ENCODE measurements around the gene MAP4. TPM values are rescaled to one million over a fixed set of nuclear protein-coding genes. Genes with fewer than 3 reads are reported as not detected.
A peak's percentile ranks its signal among the peaks of the same experiment; 100 is the strongest.

MAP4 gene
- total and polyA plus RNA-seq, 8 donors: 34.5 to 127 (median 72.2) TPM

- intact Hi-C loops (cut with DNase I): no loop called here
- H3K9me3 ChIP-seq: no peaks in the 10 kb centered on the region
- H3K36me3 ChIP-seq: peaks cover 0 to 19% (median 7%) of the 10 kb centered on the region in 3 donors
- FAIRE-seq (no peak), ATAC-seq (no peak), DNase-seq (no peak)
- TF ChIP-seq, protein P1, sequence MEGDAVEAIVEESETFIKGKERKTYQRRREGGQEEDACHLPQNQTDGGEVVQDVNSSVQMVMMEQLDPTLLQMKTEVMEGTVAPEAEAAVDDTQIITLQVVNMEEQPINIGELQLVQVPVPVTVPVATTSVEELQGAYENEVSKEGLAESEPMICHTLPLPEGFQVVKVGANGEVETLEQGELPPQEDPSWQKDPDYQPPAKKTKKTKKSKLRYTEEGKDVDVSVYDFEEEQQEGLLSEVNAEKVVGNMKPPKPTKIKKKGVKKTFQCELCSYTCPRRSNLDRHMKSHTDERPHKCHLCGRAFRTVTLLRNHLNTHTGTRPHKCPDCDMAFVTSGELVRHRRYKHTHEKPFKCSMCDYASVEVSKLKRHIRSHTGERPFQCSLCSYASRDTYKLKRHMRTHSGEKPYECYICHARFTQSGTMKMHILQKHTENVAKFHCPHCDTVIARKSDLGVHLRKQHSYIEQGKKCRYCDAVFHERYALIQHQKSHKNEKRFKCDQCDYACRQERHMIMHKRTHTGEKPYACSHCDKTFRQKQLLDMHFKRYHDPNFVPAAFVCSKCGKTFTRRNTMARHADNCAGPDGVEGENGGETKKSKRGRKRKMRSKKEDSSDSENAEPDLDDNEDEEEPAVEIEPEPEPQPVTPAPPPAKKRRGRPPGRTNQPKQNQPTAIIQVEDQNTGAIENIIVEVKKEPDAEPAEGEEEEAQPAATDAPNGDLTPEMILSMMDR (IDR thresholded peaks at IDR 0.05): no peak
- no peaks in the 10 kb centered on the region for H3K4me1 ChIP-seq
- H3K4me3 ChIP-seq: no peak overlapping the region
- H3K27ac ChIP-seq: no peak overlapping the region
- WGBS, 2 donors: 79 to 87% methylated on average over 8 of the region's 8 CpGs
- no peaks in the 10 kb centered on the region for H3K27me3 ChIP-seq
Observed at GRCh38 chr3:47813551-47814177, 202.6 kb downstream of the MAP4 start.

- Histone ChIP-seq H3K36me3 (no peaks in the 10 kb centered on the region), H3K27me3 (no peaks in the 10 kb centered on the region), H3K4me3 (no peak overlapping the region), H3K4me1 (peaks cover 0 to 3% (median 0%) of the 10 kb centered on the region in 3 donors), H3K9me3 (no peaks in the 10 kb centered on the region), H3K27ac (no peak overlapping the region)
- intact Hi-C loops (cut with DNase I): no loop called here
- DNase-seq: no peak
- no peak for ATAC-seq
- WGBS, 2 donors: 91 to 96% methylated on average over 1 of the region's 1 CpG
- FAIRE-seq: no peak
- TF ChIP-seq, protein P1 (IDR thresholded peaks at IDR 0.05): no peak
Observed at GRCh38 chr3:47804577-47804976, 211.6 kb downstream of the MAP4 start.

DNA sequence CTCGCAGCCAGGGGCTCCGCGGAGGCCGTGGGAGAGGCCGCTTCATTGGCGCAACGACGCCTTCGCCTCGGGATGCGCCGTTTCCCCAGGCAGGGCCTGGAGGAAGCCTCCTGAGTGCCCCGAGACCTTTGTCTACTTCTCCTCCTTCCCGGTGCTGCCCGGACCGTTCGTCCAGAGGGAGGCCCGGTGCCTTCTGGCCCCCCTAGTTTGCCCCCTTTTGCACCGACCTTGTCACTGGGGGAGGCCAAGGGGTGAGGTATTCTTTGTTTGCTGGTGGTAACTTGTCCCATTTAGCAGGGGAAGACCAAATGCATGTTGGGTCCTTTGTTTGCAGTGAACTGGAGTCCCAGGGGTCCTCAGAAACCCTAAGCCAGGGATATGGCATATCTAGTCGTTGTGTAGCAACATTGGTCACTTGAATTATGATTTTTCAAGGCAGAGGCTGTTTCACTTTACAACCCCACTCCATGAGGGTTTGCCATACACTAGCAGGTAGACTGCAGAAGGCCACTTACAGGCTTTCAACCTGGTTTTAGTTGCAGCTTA is 212.7 kb downstream of the MAP4 start:
- TF ChIP-seq, protein P1 (IDR thresholded peaks at IDR 0.05): no peak
- no peaks in the 10 kb centered on the region for H3K9me3 ChIP-seq
- no peak for ATAC-seq
- WGBS, 2 donors: 0 to 1% methylated on average over 17 to 20 of the region's 20 CpGs
- H3K4me3 ChIP-seq: peak overlapping the region; percentile 64 to 90 (median 76)
- FAIRE-seq: no peak
- no peak for DNase-seq
- H3K36me3 ChIP-seq: no peaks in the 10 kb centered on the region
- peak overlapping the region; percentile 78 to 95 (median 89) for H3K27ac ChIP-seq
- intact Hi-C loops (cut with DNase I): no loop called here
- H3K4me1 ChIP-seq: peaks cover 0 to 3% (median 0%) of the 10 kb centered on the region in 3 donors
- H3K27me3 ChIP-seq: no peaks in the 10 kb centered on the region

DNA sequence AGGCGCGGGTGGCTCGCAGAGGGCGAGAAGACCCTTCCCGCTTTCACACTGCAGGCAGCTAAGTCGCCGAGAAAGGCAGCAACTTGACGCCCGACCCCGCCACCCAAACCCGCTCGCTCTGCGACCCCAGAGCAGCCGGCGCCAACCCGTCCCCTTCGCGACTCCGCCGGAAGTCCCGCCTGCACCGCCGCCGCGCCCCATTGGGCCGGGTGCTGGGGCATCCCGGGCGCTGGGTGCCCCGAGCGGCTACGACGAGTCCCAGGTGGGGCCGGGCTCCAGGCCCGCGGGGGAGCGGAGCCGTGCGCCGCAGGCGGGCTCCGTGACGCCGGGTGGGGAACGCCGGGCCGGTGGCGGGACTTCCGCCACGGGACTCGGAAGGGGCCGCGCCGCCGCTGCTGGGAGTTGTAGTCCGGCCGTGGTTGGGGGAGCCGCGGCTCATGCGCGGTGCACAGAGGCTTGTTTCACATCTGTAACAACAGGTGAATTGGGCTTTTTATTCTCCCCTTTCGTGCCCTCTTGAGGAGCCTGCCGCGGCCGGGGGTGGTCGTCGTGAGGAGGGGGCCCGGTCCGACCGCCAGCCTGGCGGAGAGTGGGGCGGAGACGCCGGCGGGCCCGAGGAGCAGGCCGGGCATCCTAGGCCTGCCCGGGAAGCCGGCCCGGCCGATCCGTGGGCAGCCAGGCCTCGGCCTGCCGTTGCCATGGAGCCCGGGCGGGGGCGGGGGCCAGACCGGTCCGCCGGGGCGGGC is 213.3 kb downstream of the MAP4 start, which contains the start of gene DHX30:
Gene DHX30 (plus strand): TSS at position 405 of the 746 bp plus-strand sequence. CDS start 7,546 bp downstream, outside the sequence.
- ATAC-seq (peak; percentile 92 to 96 (median 95)), DNase-seq (peak; percentile 81 to 95 (median 87)), FAIRE-seq (no peak)
- H3K36me3 ChIP-seq: no peaks in the 10 kb centered on the region
- TF ChIP-seq, protein P1 (IDR thresholded peaks at IDR 0.05): no peak
- H3K27ac ChIP-seq: peak within 1 kb of the TSS; percentile 78 to 95 (median 89)
- no peaks in the 10 kb centered on the region for H3K27me3 ChIP-seq
- peak within 1 kb of the TSS; percentile 64 to 90 (median 76) for H3K4me3 ChIP-seq
- whole genome bisulfite sequencing, 2 donors: 0 to 1% methylated on average over 70 to 90 of the region's 90 CpGs
- no peaks in the 10 kb centered on the region for H3K9me3 ChIP-seq
- peaks cover 0 to 3% (median 0%) of the 10 kb centered on the region in 3 donors for H3K4me1 ChIP-seq
- intact Hi-C loops (cut with DNase I): no loop called here

Small RNAs within 50 kb of the gene (microRNA-seq; reads per million reads assigned to microRNA genes)
- 7.0 to 7.4 reads per million in 2 donors for gene MIR1226

Other genes starting within 250 kb of the MAP4 start
- gene SMARCC1, start 234.5 kb downstream of the MAP4 start, total RNA-seq: 10 to 100 TPM; 41.8 to 58.7 (median 45.8) TPM
- gene SMARCC1, start 234.5 kb downstream of the MAP4 start, polyA plus RNA-seq: 1 to 10 TPM; 9.0 to 9.6 TPM
- gene DHX30, start 213.3 kb downstream of the MAP4 start, total RNA-seq: 10 to 100 TPM; 19.7 to 33.0 (median 23.1) TPM
- gene DHX30, start 213.3 kb downstream of the MAP4 start, polyA plus RNA-seq: 10 to 100 TPM; 39.6 to 53.8 TPM
- gene CDC25A, start 172.0 kb upstream of the MAP4 start, total RNA-seq: 1 to 10 TPM in 1 of 6 donors, under 1 TPM in 5; 0.32 to 1.1 (median 0.79) TPM
- gene CDC25A, start 172.0 kb upstream of the MAP4 start, polyA plus RNA-seq: under 1 TPM; 0.28 to 0.30 TPM
- gene CAMP, start 207.1 kb upstream of the MAP4 start, total RNA-seq: not detected
- gene CAMP, start 207.1 kb upstream of the MAP4 start, polyA plus RNA-seq: not detected
- gene ZNF589, start 224.7 kb upstream of the MAP4 start, total RNA-seq: 1 to 10 TPM; 3.6 to 8.1 (median 4.3) TPM
- 1 to 10 TPM; 7.0 to 7.2 TPM for gene ZNF589, start 224.7 kb upstream of the MAP4 start, polyA plus RNA-seq